Measurements from ENCODE around the gene ATXN7L3B.

DNA sequence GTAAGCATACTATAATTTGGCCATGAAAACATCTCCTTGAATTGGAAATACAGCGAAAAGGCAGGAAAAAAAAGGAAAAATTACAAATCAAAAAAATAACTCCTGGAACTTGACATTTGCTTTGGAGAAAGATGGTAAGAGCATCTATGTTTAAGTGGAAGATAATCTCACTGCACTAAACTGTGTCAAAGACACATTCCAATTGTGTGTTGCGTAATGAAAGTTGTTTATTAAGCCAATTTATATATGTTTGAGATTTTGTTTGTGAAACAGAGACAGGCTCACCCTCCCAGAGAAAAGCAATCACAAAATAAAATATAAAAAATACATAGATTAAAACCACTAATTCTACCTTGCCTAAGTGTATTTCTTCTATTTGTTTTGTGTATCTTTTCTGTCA, 11.1 kb upstream of the ATXN7L3B start:
- TF ChIP-seq, protein P1, sequence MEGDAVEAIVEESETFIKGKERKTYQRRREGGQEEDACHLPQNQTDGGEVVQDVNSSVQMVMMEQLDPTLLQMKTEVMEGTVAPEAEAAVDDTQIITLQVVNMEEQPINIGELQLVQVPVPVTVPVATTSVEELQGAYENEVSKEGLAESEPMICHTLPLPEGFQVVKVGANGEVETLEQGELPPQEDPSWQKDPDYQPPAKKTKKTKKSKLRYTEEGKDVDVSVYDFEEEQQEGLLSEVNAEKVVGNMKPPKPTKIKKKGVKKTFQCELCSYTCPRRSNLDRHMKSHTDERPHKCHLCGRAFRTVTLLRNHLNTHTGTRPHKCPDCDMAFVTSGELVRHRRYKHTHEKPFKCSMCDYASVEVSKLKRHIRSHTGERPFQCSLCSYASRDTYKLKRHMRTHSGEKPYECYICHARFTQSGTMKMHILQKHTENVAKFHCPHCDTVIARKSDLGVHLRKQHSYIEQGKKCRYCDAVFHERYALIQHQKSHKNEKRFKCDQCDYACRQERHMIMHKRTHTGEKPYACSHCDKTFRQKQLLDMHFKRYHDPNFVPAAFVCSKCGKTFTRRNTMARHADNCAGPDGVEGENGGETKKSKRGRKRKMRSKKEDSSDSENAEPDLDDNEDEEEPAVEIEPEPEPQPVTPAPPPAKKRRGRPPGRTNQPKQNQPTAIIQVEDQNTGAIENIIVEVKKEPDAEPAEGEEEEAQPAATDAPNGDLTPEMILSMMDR (IDR thresholded peaks at IDR 0.05) = no peak
- no peak for TF ChIP-seq POLR2A (IDR thresholded peaks at IDR 0.05)

Data from thyroid gland (tissue), 4 donors.